Esophagus mucosa (tissue), 1 donor: Measurements from ENCODE around the gene CCDC88C. TPM values are rescaled to one million over a fixed set of nuclear protein-coding genes. Genes with fewer than 3 reads are reported as not detected.

Experiments used
- total RNA-seq: library from RNA; stranded (reverse); gene quantifications from one replicate; pipeline ENCODE4 v1.2.4, GENCODE V29; 2023
- donor health status: DM: yes; HTN: yes; CAD: no.

The CCDC88C gene
- total RNA-seq, 1 donor from 2014 or later: 26.7 TPM

Other genes starting within 250 kb of the CCDC88C start
- 11.6 TPM for gene GPR68, start 173.1 kb downstream of the CCDC88C start, total RNA-seq
- gene PPP4R3A, start 92.5 kb upstream of the CCDC88C start, total RNA-seq: 49.7 TPM